ENCODE data around the gene AKAP6.
"Not testable (repeated sequence)": the region's sequence is repeated elsewhere in the genome, so short reads cannot be mapped to it uniquely, and the experiment has no call there.

AKAP6 gene

GRCh38 chr14:32453857-32454810 lies 125.0 kb downstream of the AKAP6 start:
- no peak for DNase-seq

GRCh38 chr14:32457213-32457920 lies 128.3 kb downstream of the AKAP6 start:
- DNase-seq: no peak

- no peak for DNase-seq
Measured at GRCh38 chr14:32458720-32459119, 129.6 kb downstream of the AKAP6 start.

GRCh38 chr14:32460267-32460666 lies 131.2 kb downstream of the AKAP6 start:
- no peak for DNase-seq

GRCh38 chr14:32462553-32462952 lies 133.5 kb downstream of the AKAP6 start:
- not testable (repeated sequence) for DNase-seq

DNA sequence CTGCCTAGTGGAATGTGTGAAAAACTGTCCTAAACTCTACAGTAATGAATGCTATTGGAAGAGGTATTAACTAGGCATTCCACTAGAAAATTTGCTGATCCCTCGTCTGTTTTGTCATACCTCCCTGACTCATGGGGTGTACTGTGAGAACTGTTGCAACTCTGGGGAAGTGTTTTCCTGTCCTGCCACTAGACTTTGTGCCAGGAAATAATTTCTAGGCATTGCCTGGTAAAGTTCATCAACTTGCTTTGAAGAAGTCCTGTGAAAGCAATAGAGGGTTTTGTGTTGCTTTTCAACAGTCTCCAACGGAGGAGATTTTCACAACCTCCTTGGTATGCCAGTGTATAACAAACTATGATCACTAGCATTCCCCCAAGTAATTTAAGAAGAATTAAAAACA lies 139.9 kb downstream of the AKAP6 start:
- DNase-seq: no peak

- DNase-seq: no peak
Measured at GRCh38 chr14:32469388-32470160, 140.5 kb downstream of the AKAP6 start.

- no peak for DNase-seq
Measured at GRCh38 chr14:32470161-32470715, 141.1 kb downstream of the AKAP6 start.

GRCh38 chr14:32471181-32471580 lies 142.1 kb downstream of the AKAP6 start:
- no peak for DNase-seq

GRCh38 chr14:32472076-32472475 lies 143.0 kb downstream of the AKAP6 start:
- no peak for DNase-seq

GRCh38 chr14:32472512-32473463 lies 143.7 kb downstream of the AKAP6 start:
- DNase-seq: no peak

- no peak for DNase-seq
Measured at GRCh38 chr14:32473464-32473855, 144.4 kb downstream of the AKAP6 start.

DNA sequence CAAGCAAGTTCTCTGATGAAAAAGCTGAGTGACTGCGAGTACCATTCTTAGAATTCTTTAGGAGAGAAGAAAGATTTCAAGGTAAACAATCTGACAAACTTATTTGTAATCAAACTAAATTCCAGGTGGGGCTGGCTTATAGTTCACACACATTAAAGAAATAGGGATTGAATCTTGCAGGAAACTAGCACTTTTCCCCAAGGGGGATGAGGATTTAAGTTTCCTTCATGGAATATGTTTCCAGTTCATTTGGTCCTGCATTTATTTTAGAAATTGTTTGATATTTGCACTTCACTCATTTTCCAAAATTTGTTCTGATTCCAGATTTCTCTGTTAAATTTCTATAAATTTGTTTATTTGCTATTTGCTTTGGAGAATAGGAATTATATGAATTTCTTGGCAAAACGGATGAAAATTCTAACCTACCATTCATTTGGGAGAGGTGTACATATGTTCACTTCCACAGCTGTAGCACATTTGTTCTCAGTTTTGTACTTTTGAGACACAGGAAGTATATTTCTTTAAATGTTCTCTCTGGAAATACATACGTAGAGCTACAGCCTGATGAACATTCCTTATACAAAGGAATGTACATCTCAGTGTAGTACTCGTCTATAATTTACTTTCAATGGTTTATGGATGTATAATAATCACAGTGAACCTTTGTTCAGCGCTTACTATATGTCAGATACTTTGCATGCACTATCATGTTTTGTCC lies 145.5 kb downstream of the AKAP6 start:
- DNase-seq: no peak

DNA sequence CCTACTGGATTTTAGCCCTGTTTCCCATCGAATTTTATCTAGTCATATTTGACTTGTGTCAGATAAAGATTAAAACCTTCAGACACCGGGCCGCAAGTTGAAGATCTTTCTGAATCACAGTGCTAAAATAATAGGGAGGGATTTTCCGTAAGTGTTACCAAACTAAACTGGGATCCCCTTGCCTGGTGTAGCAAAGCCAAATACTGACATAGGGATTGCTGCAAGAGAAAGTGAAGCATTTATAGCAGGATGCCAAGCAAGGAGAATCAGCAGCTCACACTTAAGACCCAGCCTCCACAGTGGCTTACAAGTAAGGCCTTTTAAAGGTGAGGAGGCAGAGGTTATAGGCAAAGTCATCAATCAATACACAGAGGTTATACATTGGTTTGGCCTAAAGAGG lies 147.4 kb downstream of the AKAP6 start:
- DNase-seq: no peak

DNA sequence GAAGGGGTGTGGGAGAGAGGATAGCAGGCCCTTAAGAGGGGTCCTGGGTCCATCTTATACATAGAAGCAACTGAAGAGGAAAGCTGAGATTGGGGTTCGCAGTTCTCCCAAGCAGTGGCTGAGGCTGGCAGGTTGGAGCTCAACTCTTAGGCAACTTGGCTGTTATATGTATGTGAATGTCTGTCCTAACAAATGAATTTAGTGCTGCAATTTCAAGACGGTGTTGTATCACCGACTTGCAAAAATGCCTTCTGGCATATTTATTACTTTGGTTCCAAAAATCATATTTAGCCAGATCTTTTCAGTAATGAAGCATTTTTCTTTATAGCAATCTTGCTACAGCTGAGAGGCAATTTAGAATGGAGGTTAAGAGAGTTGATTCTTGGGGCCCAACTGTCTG lies 148.3 kb downstream of the AKAP6 start:
- DNase-seq: no peak

GRCh38 chr14:32478050-32478449 lies 149.0 kb downstream of the AKAP6 start:
- no peak for DNase-seq

- no peak for DNase-seq
Measured at GRCh38 chr14:32480337-32480736, 151.2 kb downstream of the AKAP6 start.

DNA sequence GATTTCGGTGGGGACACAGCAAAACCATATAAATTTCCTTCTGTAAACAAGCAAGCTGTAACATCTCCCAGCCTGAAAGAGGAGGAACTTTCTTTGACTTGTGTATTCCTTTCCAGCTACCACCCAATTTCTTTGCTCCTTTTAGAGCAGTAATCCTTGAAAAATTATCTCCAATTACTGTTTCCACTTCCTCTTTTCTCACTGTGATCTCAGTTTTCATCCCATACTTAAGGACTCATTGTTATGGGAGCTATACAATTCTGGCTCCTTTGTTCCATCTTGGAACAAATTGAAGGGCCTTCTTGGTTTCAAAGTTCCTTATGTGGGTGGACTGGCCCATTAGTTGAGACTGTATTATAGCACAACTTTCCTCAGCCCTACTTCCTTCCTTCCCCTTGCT lies 152.6 kb downstream of the AKAP6 start:
- no peak for DNase-seq

- no peak for DNase-seq
Measured at GRCh38 chr14:32491416-32492016, 162.4 kb downstream of the AKAP6 start.

- no peak for DNase-seq
Measured at GRCh38 chr14:32492457-32492856, 163.4 kb downstream of the AKAP6 start.

Measured in activated naive CD4-positive, alpha-beta T cell treated with anti-CD3 and anti-CD28 coated beads, Interleukin-2, amount 50 U/mL, for 16 hours (primary cell).